IMR-90 (cell line): ENCODE data around the gene PSMC5. TPM values are rescaled to one million over a fixed set of nuclear protein-coding genes. Genes with fewer than 3 reads are reported as not detected.

Experiments
- ATAC-seq: fragments of 200-7000 bp; cut with Tn5 transposase; 2 replicates; pipeline ENCODE4 v1.9.1; 2020; ENCODE audit warnings: low read depth, mild to moderate bottlenecking, moderate library complexity
- BruUV-seq: library from RNA; stranded (reverse); fragments of 400-500 nt; replicated peaks from 2 replicates; lab custom pipeline; 2021; lab: Mats Ljungman, UMichigan
- CTCF ChIA-PET: fragments of 300-600 bp; formaldehyde crosslinking; extraction: SDS; loops from one replicate; lab custom pipeline; 2021; ENCODE audit warnings: antibody characterized with exemption; lab: Yijun Ruan, JAX
- POLR2A ChIA-PET: fragments of 300-600 bp; sonication (Branson Sonifier 250); formaldehyde crosslinking; loops from one replicate; lab custom pipeline; 2022; ENCODE audit warnings: antibody characterized with exemption; ENCODE audit not compliant: unreplicated experiment; lab: Charles Lee
- DNase-seq: peaks from one replicate; pipeline ENCODE4 v3.0.0; 2013
- H2AFZ ChIP-seq: replicated peaks from 2 replicates; pipeline ENCODE3; 2013; ENCODE audit warnings: low read length, mild to moderate bottlenecking; ENCODE audit not compliant: poor library complexity
- H2AK5ac ChIP-seq: 2 replicates; pipeline ENCODE4 v1.6.1; 2013; ENCODE audit warnings: low read depth, low read length, inconsistent platforms
- H2AK9ac ChIP-seq: replicated peaks from 2 replicates; pipeline ENCODE3; 2013; ENCODE audit warnings: mild to moderate bottlenecking, low read depth, low read length, moderate library complexity; ENCODE audit not compliant: poor library complexity
- H2BK120ac ChIP-seq: 2 replicates; pipeline ENCODE4 v1.6.1; 2013; ENCODE audit warnings: low read depth, low read length, inconsistent platforms
- H2BK15ac ChIP-seq: 3 replicates; pipeline ENCODE4 v1.6.1; 2013; ENCODE audit warnings: low read depth, low read length, inconsistent platforms
- H2BK20ac ChIP-seq: 2 replicates; pipeline ENCODE4 v1.6.1; 2013; ENCODE audit warnings: low read depth, mild to moderate bottlenecking, inconsistent platforms, low read length, moderate library complexity
- H2BK5ac ChIP-seq: 2 replicates; pipeline ENCODE4 v1.6.1; 2013; ENCODE audit warnings: mild to moderate bottlenecking, low read depth, low read length, inconsistent platforms; ENCODE audit not compliant: poor library complexity, severe bottlenecking
- H3K14ac ChIP-seq: replicated peaks from 2 replicates; pipeline ENCODE4 v1.6.1; 2013; ENCODE audit warnings: low read depth, low read length, inconsistent platforms
- H3K18ac ChIP-seq: 2 replicates; pipeline ENCODE4 v1.6.1; 2013; ENCODE audit warnings: low read depth, low read length, control low read depth
- H3K23ac ChIP-seq: 2 replicates; pipeline ENCODE4 v1.6.1; 2013; ENCODE audit warnings: low read depth, low read length, inconsistent platforms
- H3K27ac ChIP-seq: 2 replicates; pipeline ENCODE4 v1.5.1; 2013; ENCODE audit warnings: mild to moderate bottlenecking, control low read depth, low read length; ENCODE audit not compliant: insufficient read depth
- H3K27me3 ChIP-seq: 2 replicates; pipeline ENCODE4 v1.6.1; 2013; ENCODE audit warnings: low read length; ENCODE audit not compliant: control insufficient read depth, insufficient read depth
- H3K36me3 ChIP-seq: 2 replicates; pipeline ENCODE4 v1.6.1; 2013; ENCODE audit warnings: low read length, mixed read lengths; ENCODE audit not compliant: control insufficient read depth, insufficient read depth
- H3K4ac ChIP-seq: 2 replicates; pipeline ENCODE4 v1.6.1; 2013; ENCODE audit warnings: low read depth, low read length, inconsistent platforms
- H3K4me1 ChIP-seq: 2 replicates; pipeline ENCODE4 v1.6.1; 2013; ENCODE audit warnings: low read length, mixed read lengths; ENCODE audit not compliant: control insufficient read depth, insufficient read depth
- H3K4me2 ChIP-seq: 2 replicates; pipeline ENCODE4 v1.6.1; 2013; ENCODE audit warnings: low read depth, mild to moderate bottlenecking, control low read depth, low read length, moderate library complexity
- H3K4me3 ChIP-seq: 2 replicates; pipeline ENCODE4 v1.5.1; 2013; ENCODE audit warnings: low read depth, mild to moderate bottlenecking, control low read depth, low read length, moderate library complexity; ENCODE audit not compliant: insufficient read depth
- H3K56ac ChIP-seq: 2 replicates; pipeline ENCODE4 v1.6.1; 2013; ENCODE audit warnings: low read length, inconsistent platforms; ENCODE audit not compliant: insufficient read depth; ENCODE audit errors: extremely low read depth
- H3K79me1 ChIP-seq, 2 experiments: 2 replicates each; pipeline ENCODE4 v1.6.1; 2013; ENCODE audit warnings: low read length in 2 of 2, inconsistent platforms in 1 of 2, low read depth in 1 of 2
- H3K9ac ChIP-seq: 2 replicates; pipeline ENCODE4 v1.6.1; 2013; ENCODE audit warnings: low read depth, low read length, control low read depth
- H3K9me1 ChIP-seq: 2 replicates; pipeline ENCODE4 v1.6.1; 2013; ENCODE audit warnings: low read length, inconsistent platforms; ENCODE audit not compliant: insufficient read depth
- H3K9me3 ChIP-seq: 2 replicates; pipeline ENCODE4 v1.6.1; 2013; ENCODE audit warnings: low read length; ENCODE audit not compliant: control insufficient read depth, insufficient read depth
- H4K20me1 ChIP-seq: 2 replicates; pipeline ENCODE4 v1.6.1; 2013; ENCODE audit warnings: low read length, inconsistent platforms; ENCODE audit not compliant: insufficient read depth
- H4K5ac ChIP-seq: 2 replicates; pipeline ENCODE4 v1.6.1; 2013; ENCODE audit warnings: mild to moderate bottlenecking, low read depth, low read length, control low read depth
- H4K8ac ChIP-seq, 2 experiments: 2 replicates each; pipeline ENCODE4 v1.6.1; 2013; ENCODE audit warnings: low read depth in 2 of 2, low read length in 2 of 2, control low read depth in 1 of 2, inconsistent platforms in 1 of 2
- H4K91ac ChIP-seq: 2 replicates; pipeline ENCODE4 v1.6.1; 2013; ENCODE audit warnings: low read depth, low read length, inconsistent platforms; ENCODE audit not compliant: insufficient read depth
- BHLHE40 ChIP-seq: fragments of 150-350 bp; IDR thresholded peaks from 2 replicates; pipeline ENCODE4 v1.6.1; 2016; ENCODE audit warnings: mild to moderate bottlenecking, low read depth, low read length
- CHD1 ChIP-seq: IDR thresholded peaks from 2 replicates; pipeline ENCODE4 v1.6.1; 2012; ENCODE audit warnings: low read depth, low read length, improper control_type of control experiment
- MAFK ChIP-seq: IDR thresholded peaks from 2 replicates; pipeline ENCODE4 v1.6.1; 2012; ENCODE audit warnings: low read depth, low read length, improper control_type of control experiment
- MAZ ChIP-seq: IDR thresholded peaks from 2 replicates; pipeline ENCODE4 v1.6.1; 2012; ENCODE audit warnings: low read depth, mild to moderate bottlenecking, low read length, improper control_type of control experiment, moderate library complexity, borderline replicate concordance
- MXI1 ChIP-seq: IDR thresholded peaks from 2 replicates; pipeline ENCODE4 v1.6.1; 2012; ENCODE audit warnings: low read depth, mild to moderate bottlenecking, low read length, moderate library complexity, borderline replicate concordance
- POLR2A ChIP-seq: IDR thresholded peaks from 2 replicates; pipeline ENCODE4 v1.6.1; 2012; ENCODE audit warnings: mild to moderate bottlenecking, low read depth, low read length
- RFX5 ChIP-seq: IDR thresholded peaks from 2 replicates; pipeline ENCODE4 v1.8.0; 2012; ENCODE audit warnings: low read depth, mild to moderate bottlenecking, low read length, moderate library complexity
- WGBS, 2 experiments: methylation state at CpG; one replicate each; pipeline versions ENCODE4 v1.1.5 to v1.1.7; 2013; ENCODE audit warnings: missing lambda C conversion rate in 2 of 2; ENCODE audit not compliant: insufficient read length in 1 of 2; ENCODE audit errors: extremely low coverage in 2 of 2; 5-methylcytosine and 5-hydroxymethylcytosine counted together
- dilution Hi-C: fragments of 300-500 bp; cut with HindIII; formaldehyde crosslinking; loops from one replicate; pipeline ENCODE4 v1.14.3; 2018; ENCODE audit warnings: low sequenced_read_pairs; ENCODE audit not compliant: unreplicated experiment
- in situ Hi-C: fragments of 300-500 bp; cut with MboI; formaldehyde crosslinking; loops from 3 replicates; pipeline ENCODE4 v1.14.3; 2019; ENCODE audit warnings: low sequenced_read_pairs, inconsistent platforms, mixed read lengths
- intact Hi-C: fragments of 100-400 bp; cut with micrococcal nuclease; formaldehyde crosslinking; loops from 2 replicates; pipeline ENCODE4 v1.10.0; 2022
- polyA plus RNA-seq, 3 experiments: library from polyadenylated mRNA; depleted of rRNA; stranded (reverse); fragments of >200 nt; gene quantifications; 2 replicates each; pipeline ENCODE4 v1.2.3, GENCODE V29; 2012; ENCODE audit warnings: low replicate concordance in 1 of 3
- total RNA-seq: library from RNA; depleted of rRNA; stranded (reverse); fragments of >200 nt; gene quantifications from 2 replicates; pipeline ENCODE4 v1.2.3, GENCODE V29; 2012
- TF ChIP-seq, protein P1 (sequence below): fragments of 150-350 bp; IDR thresholded peaks from 2 replicates; pipeline ENCODE4 v1.6.1; 2016; ENCODE audit warnings: low read depth, mild to moderate bottlenecking, low read length, moderate library complexity, borderline replicate concordance
- TF ChIP-seq, protein P2 (sequence below): conservative IDR thresholded peaks from 2 replicates; pipeline ENCODE4 v1.5.1; 2012; ENCODE audit warnings: mild to moderate bottlenecking, low read depth, low read length, improper control_type of control experiment

Gene PSMC5
- total and polyA plus RNA-seq, 2 of the 4 experiments (the other 2 are of a cell fraction): 105 to 165 TPM

DNA sequence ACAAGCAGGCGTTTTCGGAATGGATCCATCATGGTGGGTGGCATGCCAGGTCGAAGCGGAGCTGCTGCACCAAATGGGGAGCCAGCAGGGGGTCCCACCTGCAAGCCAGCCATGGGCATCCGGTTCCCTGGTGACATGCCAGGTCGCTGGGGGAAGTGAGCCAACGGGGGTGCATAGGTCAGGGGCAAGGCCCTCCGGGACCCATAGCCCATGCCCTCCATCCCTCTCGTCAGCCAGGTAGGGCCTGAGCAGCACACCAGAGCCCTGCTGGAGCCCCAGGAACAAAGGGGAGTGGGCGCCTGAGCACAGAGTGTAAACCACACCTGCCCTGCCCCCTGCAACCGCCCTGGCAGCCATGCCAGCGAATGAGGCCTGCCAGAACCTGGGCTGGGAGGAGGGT lies 10.2 kb downstream of the PSMC5 start:
- no peak for TF ChIP-seq MAFK
- TF ChIP-seq BHLHE40: no peak
- no peak for TF ChIP-seq CHD1
- TF ChIP-seq, protein P1, sequence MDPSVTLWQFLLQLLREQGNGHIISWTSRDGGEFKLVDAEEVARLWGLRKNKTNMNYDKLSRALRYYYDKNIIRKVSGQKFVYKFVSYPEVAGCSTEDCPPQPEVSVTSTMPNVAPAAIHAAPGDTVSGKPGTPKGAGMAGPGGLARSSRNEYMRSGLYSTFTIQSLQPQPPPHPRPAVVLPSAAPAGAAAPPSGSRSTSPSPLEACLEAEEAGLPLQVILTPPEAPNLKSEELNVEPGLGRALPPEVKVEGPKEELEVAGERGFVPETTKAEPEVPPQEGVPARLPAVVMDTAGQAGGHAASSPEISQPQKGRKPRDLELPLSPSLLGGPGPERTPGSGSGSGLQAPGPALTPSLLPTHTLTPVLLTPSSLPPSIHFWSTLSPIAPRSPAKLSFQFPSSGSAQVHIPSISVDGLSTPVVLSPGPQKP: no peak
- no peak for TF ChIP-seq MAZ
- TF ChIP-seq POLR2A: no peak
- no peak for TF ChIP-seq RFX5
- TF ChIP-seq MXI1: no peak
- TF ChIP-seq, protein P2, sequence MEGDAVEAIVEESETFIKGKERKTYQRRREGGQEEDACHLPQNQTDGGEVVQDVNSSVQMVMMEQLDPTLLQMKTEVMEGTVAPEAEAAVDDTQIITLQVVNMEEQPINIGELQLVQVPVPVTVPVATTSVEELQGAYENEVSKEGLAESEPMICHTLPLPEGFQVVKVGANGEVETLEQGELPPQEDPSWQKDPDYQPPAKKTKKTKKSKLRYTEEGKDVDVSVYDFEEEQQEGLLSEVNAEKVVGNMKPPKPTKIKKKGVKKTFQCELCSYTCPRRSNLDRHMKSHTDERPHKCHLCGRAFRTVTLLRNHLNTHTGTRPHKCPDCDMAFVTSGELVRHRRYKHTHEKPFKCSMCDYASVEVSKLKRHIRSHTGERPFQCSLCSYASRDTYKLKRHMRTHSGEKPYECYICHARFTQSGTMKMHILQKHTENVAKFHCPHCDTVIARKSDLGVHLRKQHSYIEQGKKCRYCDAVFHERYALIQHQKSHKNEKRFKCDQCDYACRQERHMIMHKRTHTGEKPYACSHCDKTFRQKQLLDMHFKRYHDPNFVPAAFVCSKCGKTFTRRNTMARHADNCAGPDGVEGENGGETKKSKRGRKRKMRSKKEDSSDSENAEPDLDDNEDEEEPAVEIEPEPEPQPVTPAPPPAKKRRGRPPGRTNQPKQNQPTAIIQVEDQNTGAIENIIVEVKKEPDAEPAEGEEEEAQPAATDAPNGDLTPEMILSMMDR: no peak
- Histone ChIP-seq H2AK5ac (no peak overlapping the region), H2AFZ (no peak overlapping the region), H3K79me1 (peaks cover 12 to 86% of the 10 kb centered on the region in 2 experiments; a peak in 3 of 4 replicates), H2BK15ac (no peak overlapping the region), H3K9me3 (no peaks in the 10 kb centered on the region), H2BK120ac (no peak overlapping the region), H3K23ac (no peak overlapping the region), H3K56ac (no peak overlapping the region), H3K4ac (no peak overlapping the region), H3K9me1 (peaks cover 12% of the 10 kb centered on the region), H4K8ac (no peak overlapping the region), H3K4me2 (no peak overlapping the region), H4K91ac (no peak overlapping the region), H3K36me3 (peaks cover 38% of the 10 kb centered on the region), H3K4me1 (peaks cover 21% of the 10 kb centered on the region), H3K14ac (no peak overlapping the region), H2AK9ac (no peak overlapping the region), H3K27me3 (no peaks in the 10 kb centered on the region), H4K5ac (no peak overlapping the region), H3K27ac (no peak overlapping the region), H3K9ac (no peak overlapping the region), H3K18ac (no peak overlapping the region), H2BK5ac (no peak overlapping the region), H4K20me1 (peaks cover 56% of the 10 kb centered on the region), H3K4me3 (no peak overlapping the region), H2BK20ac (no peak overlapping the region)
- DNase-seq (no peak), ATAC-seq (no peak)
- ChIA-PET CTCF (no interaction called here), POLR2A (no interaction called here)
- intact Hi-C loops: no loop called here
- dilution Hi-C loops: no loop called here
- in situ Hi-C loops: no loop called here
- BruUV-seq: no TSS peak
- 83% methylated on average over 10 of the region's 12 CpGs; no CpG with 5 or more reads in 1 of the 2 experiments for WGBS, 2 experiments
